SK-N-SH (cell line): Measurements from ENCODE around the gene ZNF385A. TPM values are rescaled to one million over a fixed set of nuclear protein-coding genes. Genes with fewer than 3 reads are reported as not detected.
A peak's percentile ranks its signal among the peaks of the same experiment; 100 is the strongest.

Experiments used
- CTCF ChIA-PET: fragments of 300-600, 350-600 bp; formaldehyde crosslinking; extraction: SDS; loops from one replicate; lab custom pipeline; 2021; lab: Yijun Ruan, JAX
- POLR2A ChIA-PET: fragments of 350-600 bp; sonication (Branson Sonifier 250); formaldehyde crosslinking; extraction: SDS; loops from one replicate; lab custom pipeline; 2020; ENCODE audit warnings: antibody characterized with exemption, inconsistent platforms; lab: Yijun Ruan, JAX
- DNase-seq: peaks from one replicate; pipeline ENCODE4 v3.0.0; 2012
- H2AFZ ChIP-seq: fragments of 200-600 bp; sonication (generic); 2 replicates; pipeline ENCODE4 v1.8.1; 2016; ENCODE audit warnings: antibody characterized with exemption, mild to moderate bottlenecking, low read depth
- H3F3A ChIP-seq: fragments of 200-600 bp; sonication (generic); replicated peaks from 2 replicates; pipeline ENCODE3; 2016; ENCODE audit warnings: antibody characterized with exemption, mild to moderate bottlenecking; ENCODE audit not compliant: insufficient read depth
- H3K27ac ChIP-seq, 2 experiments: fragments of 200-500 bp in 1 of 2; fragments of 200-600 bp in 1 of 2; sonication (Bioruptor generic) in 1 of 2; sonication (generic), shearing (Covaris generic) in 1 of 2; 2 replicates each; pipeline versions ENCODE4 v1.5.1 to v1.6.1; 2014 to 2016; ENCODE audit warnings: low read depth in 2 of 2, inconsistent platforms in 1 of 2, low read length in 1 of 2, mild to moderate bottlenecking in 1 of 2, mixed read lengths in 1 of 2
- H3K27me3 ChIP-seq: fragments of 200-600 bp; sonication (generic), shearing (Covaris generic); 2 replicates; pipeline ENCODE4 v1.6.1; 2016; ENCODE audit warnings: mixed run types; ENCODE audit not compliant: insufficient read depth
- H3K36me3 ChIP-seq, 2 experiments: fragments of 200-500 bp in 1 of 2; fragments of 200-600 bp in 1 of 2; sonication (Bioruptor generic) in 1 of 2; sonication (generic) in 1 of 2; replicated peaks in 1 of 2; 2 replicates each; pipeline versions ENCODE3 to v1.5.1; 2014 to 2016; ENCODE audit warnings: low read length in 1 of 2, mild to moderate bottlenecking in 1 of 2; ENCODE audit not compliant: insufficient read depth in 2 of 2, control insufficient read depth in 1 of 2
- H3K4me1 ChIP-seq, 2 experiments: fragments of 200-500 bp in 1 of 2; fragments of 200-600 bp in 1 of 2; sonication (Bioruptor generic) in 1 of 2; sonication (generic), shearing (Covaris generic) in 1 of 2; 2 replicates each; pipeline versions ENCODE4 v1.5.1 to v1.6.1; 2014 to 2016; ENCODE audit warnings: low read depth in 1 of 2, low read length in 1 of 2, mixed run types in 1 of 2; ENCODE audit not compliant: insufficient read depth in 2 of 2, control insufficient read depth in 1 of 2
- H3K4me2 ChIP-seq: fragments of 200-600 bp; sonication (generic), shearing (Covaris generic); 2 replicates; pipeline ENCODE4 v1.6.1; 2017; ENCODE audit warnings: mixed run types
- H3K4me3 ChIP-seq, 2 experiments: fragments of 200-500 bp in 1 of 2; fragments of 200-600 bp in 1 of 2; sonication (Bioruptor generic) in 1 of 2; sonication (generic), shearing (Covaris generic) in 1 of 2; 2 replicates each; pipeline versions ENCODE4 v1.5.1 to v1.8.1; 2014 to 2016; ENCODE audit warnings: low read depth in 2 of 2, inconsistent platforms in 1 of 2, low read length in 1 of 2, mild to moderate bottlenecking in 1 of 2, mixed read lengths in 1 of 2, moderate library complexity in 1 of 2
- H3K79me2 ChIP-seq: fragments of 200-600 bp; sonication (generic); 2 replicates; pipeline ENCODE4 v1.8.1; 2017; ENCODE audit warnings: mild to moderate bottlenecking; ENCODE audit not compliant: insufficient read depth
- H3K9ac ChIP-seq: fragments of 200-600 bp; sonication (generic); 2 replicates; pipeline ENCODE4 v1.6.1; 2017; ENCODE audit warnings: mixed run types
- H3K9me2 ChIP-seq: fragments of 200-600 bp; sonication (generic); 2 replicates; pipeline ENCODE4 v1.6.1; 2017; ENCODE audit warnings: mixed run types
- H3K9me3 ChIP-seq: fragments of 200-600 bp; sonication (generic); 2 replicates; pipeline ENCODE4 v1.6.1; 2017; ENCODE audit warnings: mixed run types, mild to moderate bottlenecking, moderate library complexity
- H4K20me1 ChIP-seq: fragments of 200-600 bp; sonication (generic); 2 replicates; pipeline ENCODE4 v1.6.1; 2017; ENCODE audit warnings: mild to moderate bottlenecking, mixed run types; ENCODE audit not compliant: insufficient read depth
- CHD2 ChIP-seq: fragments of 150-350 bp; IDR thresholded peaks from 2 replicates; pipeline ENCODE4 v1.6.1; 2018; ENCODE audit warnings: low read length; ENCODE audit not compliant: partially characterized antibody
- CTCF ChIP-seq: fragments of 200-600 bp; sonication (generic); IDR thresholded peaks from 2 replicates; pipeline ENCODE4 v1.6.1; 2017; ENCODE audit warnings: antibody characterized with exemption, mild to moderate bottlenecking, moderate library complexity
- ELF1 ChIP-seq: IDR thresholded peaks from 2 replicates; pipeline ENCODE4 v1.4.0; 2012
- FOSL2 ChIP-seq: IDR thresholded peaks from 2 replicates; pipeline ENCODE4 v1.4.0; 2012; ENCODE audit warnings: low read depth, mild to moderate bottlenecking, moderate library complexity, borderline replicate concordance
- FOXM1 ChIP-seq: IDR thresholded peaks from 2 replicates; pipeline ENCODE4 v1.4.0; 2012; ENCODE audit warnings: low read depth, mild to moderate bottlenecking
- MAX ChIP-seq: IDR thresholded peaks from 2 replicates; pipeline ENCODE4 v1.4.0; 2012; ENCODE audit warnings: low read depth
- MXI1 ChIP-seq: IDR thresholded peaks from 2 replicates; pipeline ENCODE4 v1.6.1; 2012; ENCODE audit warnings: mild to moderate bottlenecking, low read depth, low read length, improper control_type of control experiment
- PBX3 ChIP-seq: IDR thresholded peaks from 2 replicates; pipeline ENCODE4; 2012
- RCOR1 ChIP-seq: fragments of 150-350 bp; IDR thresholded peaks from 2 replicates; pipeline ENCODE4 v1.6.1; 2017; ENCODE audit warnings: antibody characterized with exemption, low read length
- RXRA ChIP-seq: IDR thresholded peaks from 2 replicates; pipeline ENCODE4 v1.4.0; 2012; ENCODE audit warnings: low read depth, mild to moderate bottlenecking, borderline replicate concordance
- SIN3A ChIP-seq: IDR thresholded peaks from 2 replicates; pipeline ENCODE4 v1.6.1; 2012; ENCODE audit warnings: low read depth, mild to moderate bottlenecking, low read length, moderate library complexity, borderline replicate concordance
- SMC3 ChIP-seq: IDR thresholded peaks from 2 replicates; pipeline ENCODE4 v1.6.1; 2012; ENCODE audit warnings: low read depth, low read length, improper control_type of control experiment
- TAF1 ChIP-seq: IDR thresholded peaks from 2 replicates; pipeline ENCODE4 v1.6.1; 2012; ENCODE audit warnings: low read depth, mild to moderate bottlenecking, low read length, moderate library complexity, borderline replicate concordance
- TCF12 ChIP-seq: IDR thresholded peaks from 2 replicates; pipeline ENCODE4 v1.4.0; 2012
- WGBS: methylation state at CpG from one replicate; pipeline ENCODE4 v1.1.6; 2017; ENCODE audit warnings: low lambda C conversion rate; 5-methylcytosine and 5-hydroxymethylcytosine counted together
- polyA plus RNA-seq, 3 experiments: library from polyadenylated mRNA; depleted of rRNA; stranded (reverse); fragments of >200 nt; gene quantifications; 2 replicates each; pipeline ENCODE4 v1.2.3, GENCODE V29; 2012

ZNF385A gene
- polyA plus RNA-seq, 1 of the 3 experiments (the other 2 are of a cell fraction) = 2.6 TPM

GRCh38 chr12:54368709-54369596, 15.6 kb downstream of the ZNF385A start (continued):
- TF ChIP-seq TAF1 (no peak), MAX (no peak), RCOR1 (no peak), CTCF (peak; percentile 84), PBX3 (no peak), SIN3A (no peak), FOSL2 (no peak), MXI1 (0 out of 2 replicates have a peak, but pooled peaks have one; percentile 17)
- TF ChIP-seq, all 33 proteins: peak for 7

- CTCF ChIA-PET = interaction anchor here (0.7 to 4.1 kb wide), 38 partner anchors 9 to 429 kb away, joined by 3 to 81 read pairs (median 4); partner anchors contain the start of genes COPZ1, HOXC10, HOXC13 and HOXC8
- no peak overlapping the region for H3K9ac ChIP-seq
- H3K27me3 ChIP-seq = no peaks in the 10 kb centered on the region
- H3K4me3 ChIP-seq = no peak overlapping the region
- H3K4me1 ChIP-seq = peaks cover 11 to 26% of the 10 kb centered on the region in 2 experiments; a peak in 2 of 4 replicates
- H3K79me2 ChIP-seq = no peaks in the 10 kb centered on the region
- no peaks in the 10 kb centered on the region for H4K20me1 ChIP-seq
- H2AFZ ChIP-seq = peak overlapping the region; percentile 76; the same call in 1 of the 2 replicates
- H3K9me2 ChIP-seq = no peaks in the 10 kb centered on the region
- WGBS = 35% methylated on average over 5 of the region's 5 CpGs
- TF ChIP-seq SMC3 = no peak
- TF ChIP-seq CHD2 = no peak
- no peak for TF ChIP-seq RXRA
- TF ChIP-seq FOXM1 = no peak
- no peak for TF ChIP-seq RCOR1
- TF ChIP-seq TCF12 = no peak
- no peak for TF ChIP-seq ELF1
- TF ChIP-seq, all 33 proteins: peak for 0
- H3K36me3 ChIP-seq = no peaks in the 10 kb centered on the region
- POLR2A ChIA-PET = interaction anchor here (1.1 to 1.5 kb wide), 2 partner anchors 11 to 15 kb away, joined by 3 read pairs; no protein-coding TSS in a partner anchor
- H3K9me3 ChIP-seq = no peaks in the 10 kb centered on the region
- no peak overlapping the region for H3K27ac ChIP-seq
- DNase-seq = no peak
- peaks cover 5% of the 10 kb centered on the region for H3F3A ChIP-seq
- H3K4me2 ChIP-seq = 0 out of 2 replicates have a peak overlapping the region, but pooled peaks have one; percentile 35
Observed at GRCh38 chr12:54368025-54368708, 16.4 kb downstream of the ZNF385A start.
